Thyroid gland (tissue), 4 donors: ENCODE results near the gene BUB1B.

ENCODE experiments used
- POLR2A ChIP-seq, 2 donors: fragments of 450-650 bp; IDR thresholded peaks; one replicate each; pipeline ENCODE4 v1.6.1; 2017; ENCODE audit warnings: antibody characterized with exemption in 2 of 2, mild to moderate bottlenecking in 2 of 2, moderate library complexity in 1 of 2
- TF ChIP-seq, protein P1 (sequence below), 6 experiments: fragments of 200-600 bp in 3 of 6; fragments of 450-650 bp in 3 of 6; sonication (generic) in 3 of 6; IDR thresholded peaks; one replicate each; pipeline ENCODE4 v1.5.1; 2016 to 2019; ENCODE audit warnings: antibody characterized with exemption in 6 of 6, mild to moderate bottlenecking in 2 of 6, inconsistent platforms in 1 of 6, moderate library complexity in 1 of 6

DNA sequence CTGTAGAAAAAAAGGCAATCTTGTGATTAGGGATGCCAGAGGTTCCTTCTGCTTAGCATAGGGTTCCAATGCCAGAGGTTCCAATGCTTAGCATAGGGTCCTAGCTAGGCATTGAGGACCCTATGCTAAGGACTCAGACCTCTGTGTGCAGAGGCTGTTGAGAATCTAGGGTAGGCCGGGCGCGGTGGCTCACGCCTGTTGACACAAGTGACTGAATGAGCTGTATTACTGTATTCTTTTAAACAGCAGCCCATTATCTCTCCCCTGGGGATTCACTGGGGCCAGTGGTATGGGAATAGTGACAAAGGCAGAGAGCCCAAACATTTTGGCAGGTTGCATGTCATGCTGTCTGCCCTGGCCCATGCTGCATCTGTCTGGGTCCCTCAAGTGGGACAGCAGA, 94.2 kb downstream of the BUB1B start:
- TF ChIP-seq, protein P1, sequence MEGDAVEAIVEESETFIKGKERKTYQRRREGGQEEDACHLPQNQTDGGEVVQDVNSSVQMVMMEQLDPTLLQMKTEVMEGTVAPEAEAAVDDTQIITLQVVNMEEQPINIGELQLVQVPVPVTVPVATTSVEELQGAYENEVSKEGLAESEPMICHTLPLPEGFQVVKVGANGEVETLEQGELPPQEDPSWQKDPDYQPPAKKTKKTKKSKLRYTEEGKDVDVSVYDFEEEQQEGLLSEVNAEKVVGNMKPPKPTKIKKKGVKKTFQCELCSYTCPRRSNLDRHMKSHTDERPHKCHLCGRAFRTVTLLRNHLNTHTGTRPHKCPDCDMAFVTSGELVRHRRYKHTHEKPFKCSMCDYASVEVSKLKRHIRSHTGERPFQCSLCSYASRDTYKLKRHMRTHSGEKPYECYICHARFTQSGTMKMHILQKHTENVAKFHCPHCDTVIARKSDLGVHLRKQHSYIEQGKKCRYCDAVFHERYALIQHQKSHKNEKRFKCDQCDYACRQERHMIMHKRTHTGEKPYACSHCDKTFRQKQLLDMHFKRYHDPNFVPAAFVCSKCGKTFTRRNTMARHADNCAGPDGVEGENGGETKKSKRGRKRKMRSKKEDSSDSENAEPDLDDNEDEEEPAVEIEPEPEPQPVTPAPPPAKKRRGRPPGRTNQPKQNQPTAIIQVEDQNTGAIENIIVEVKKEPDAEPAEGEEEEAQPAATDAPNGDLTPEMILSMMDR (IDR thresholded peaks at IDR 0.05) = no peak
- no peak for TF ChIP-seq POLR2A (IDR thresholded peaks at IDR 0.05)
